ENCODE data around the gene HEATR5A.

- TF ChIP-seq CTCF (IDR thresholded peaks at IDR 0.05; ENCODE audit: insufficient read depth, low read length): no peak
- TF ChIP-seq REST (IDR thresholded peaks at IDR 0.05; ENCODE audit: insufficient replicate concordance, low read depth): no peak
These were observed 407 bp downstream of the HEATR5A start for GRCh38 chr14:31419967-31420318.
